HEK293 (cell line): ENCODE data around the gene VSTM2B.

Source experiments
- CTCF ChIA-PET: fragments of 350-600 bp; formaldehyde crosslinking; extraction: SDS; loops from one replicate; lab custom pipeline; 2021; ENCODE audit warnings: antibody characterized with exemption; lab: Yijun Ruan, JAX
- POLR2A ChIA-PET: fragments of 300-600 bp; formaldehyde crosslinking; extraction: SDS; loops from one replicate; lab custom pipeline; 2020; ENCODE audit warnings: antibody characterized with exemption, inconsistent platforms; lab: Yijun Ruan, JAX
- H3K27ac ChIP-seq: fragments of 200-500 bp; sonication (Bioruptor generic); 2 replicates; pipeline ENCODE4 v1.5.1; 2014; ENCODE audit warnings: low read depth, low read length, control low read depth, inconsistent platforms; ENCODE audit errors: extremely low read depth
- H3K36me3 ChIP-seq, 2 experiments: fragments of 200-500 bp in 1 of 2; sonication (Bioruptor generic) in 1 of 2; 1 replicate in 1 of 2; 2 replicates in 1 of 2; pipeline ENCODE4 v1.5.1; 2014 to 2017; ENCODE audit warnings: inconsistent platforms in 2 of 2, low read length in 2 of 2; ENCODE audit not compliant: control insufficient read depth in 2 of 2, insufficient read depth in 1 of 2
- H3K4me1 ChIP-seq: fragments of 200-500 bp; sonication (Bioruptor generic); 2 replicates; pipeline ENCODE4 v1.5.1; 2014; ENCODE audit warnings: mild to moderate bottlenecking, low read length, inconsistent platforms; ENCODE audit not compliant: control insufficient read depth, insufficient read depth
- H3K4me3 ChIP-seq: 2 replicates; pipeline ENCODE4 v1.5.1; 2011; ENCODE audit warnings: low read depth, mild to moderate bottlenecking, control low read depth, low read length, moderate library complexity
- H3K9me3 ChIP-seq: fragments of 200-500 bp; sonication (Bioruptor generic); 2 replicates; pipeline ENCODE4 v1.5.1; 2014; ENCODE audit warnings: low read depth, low read length, inconsistent platforms; ENCODE audit not compliant: control insufficient read depth, insufficient read depth
- BCL11B ChIP-seq: fragments of 450-650 bp; formaldehyde crosslinking; IDR thresholded peaks from 2 replicates; pipeline ENCODE4 v1.5.1; 2016; ENCODE audit warnings: low read depth, missing biosample characterization, missing genetic modification characterization
- HOXA7 ChIP-seq: sonication (generic); formaldehyde crosslinking; IDR thresholded peaks from 2 replicates; pipeline ENCODE4 v1.8.1; 2022; ENCODE audit warnings: missing genetic modification reagents, borderline replicate concordance
- IKZF3 ChIP-seq: fragments of 450-650 bp; IDR thresholded peaks from 2 replicates; pipeline ENCODE4 v1.5.0; 2018; ENCODE audit warnings: missing biosample characterization, mild to moderate bottlenecking, missing genetic modification characterization, moderate library complexity
- SALL2 ChIP-seq: fragments of 450-650 bp; formaldehyde crosslinking; IDR thresholded peaks from 2 replicates; pipeline ENCODE4 v1.5.0; 2017; ENCODE audit warnings: missing biosample characterization, mild to moderate bottlenecking, missing genetic modification characterization, borderline replicate concordance
- SP2 ChIP-seq: fragments of 450-650 bp; formaldehyde crosslinking; IDR thresholded peaks from 2 replicates; pipeline ENCODE4 v1.5.1; 2016; ENCODE audit warnings: missing biosample characterization, missing genetic modification characterization
- SP3 ChIP-seq: fragments of 450-650 bp; formaldehyde crosslinking; IDR thresholded peaks from 2 replicates; pipeline ENCODE4 v1.5.1; 2016; ENCODE audit warnings: missing biosample characterization, missing genetic modification characterization
- ZBTB21 ChIP-seq: fragments of 450-650 bp; formaldehyde crosslinking; IDR thresholded peaks from 2 replicates; pipeline ENCODE4 v1.5.1; 2017; ENCODE audit warnings: missing biosample characterization, missing genetic modification characterization
- ZIC2 ChIP-seq: fragments of 450-650 bp; formaldehyde crosslinking; IDR thresholded peaks from 2 replicates; pipeline ENCODE4 v1.5.1; 2016; ENCODE audit warnings: missing biosample characterization, missing genetic modification characterization
- ZNF302 ChIP-seq: fragments of 450-650 bp; formaldehyde crosslinking; IDR thresholded peaks from 2 replicates; pipeline ENCODE4 v1.5.1; 2016; ENCODE audit warnings: missing biosample characterization, missing genetic modification characterization, low read depth
- ZNF37A ChIP-seq: fragments of 450-650 bp; IDR thresholded peaks from 2 replicates; pipeline ENCODE4 v1.5.1; 2018; ENCODE audit warnings: missing biosample characterization, missing genetic modification characterization
- ZNF416 ChIP-seq: fragments of 450-650 bp; formaldehyde crosslinking; IDR thresholded peaks from 2 replicates; pipeline ENCODE4 v1.5.1; 2016; ENCODE audit warnings: missing biosample characterization, missing genetic modification characterization
- ZNF510 ChIP-seq: fragments of 450-650 bp; formaldehyde crosslinking; IDR thresholded peaks from 2 replicates; pipeline ENCODE4 v1.5.1; 2018; ENCODE audit warnings: mild to moderate bottlenecking, missing genetic modification characterization, missing biosample characterization; ENCODE audit not compliant: insufficient replicate concordance
- ZNF623 ChIP-seq: fragments of 450-650 bp; formaldehyde crosslinking; IDR thresholded peaks from 2 replicates; pipeline ENCODE4 v1.5.1; 2016; ENCODE audit warnings: missing biosample characterization, missing genetic modification characterization
- ZNF629 ChIP-seq: fragments of 450-650 bp; formaldehyde crosslinking; IDR thresholded peaks from 2 replicates; pipeline ENCODE4 v1.5.1; 2017; ENCODE audit warnings: missing biosample characterization, missing genetic modification characterization
- ZNF645 ChIP-seq: fragments of 450-650 bp; formaldehyde crosslinking; IDR thresholded peaks from 2 replicates; pipeline ENCODE4; 2016; ENCODE audit warnings: missing biosample characterization, missing genetic modification characterization
- ZNF658 ChIP-seq: fragments of 450-650 bp; formaldehyde crosslinking; IDR thresholded peaks from 2 replicates; pipeline ENCODE4; 2016; ENCODE audit warnings: missing biosample characterization, missing genetic modification characterization
- ZNF670 ChIP-seq: fragments of 450-650 bp; formaldehyde crosslinking; IDR thresholded peaks from 2 replicates; pipeline ENCODE4 v1.5.1; 2016; ENCODE audit warnings: missing biosample characterization, missing genetic modification characterization, low read depth
- ZNF792 ChIP-seq: fragments of 450-650 bp; formaldehyde crosslinking; IDR thresholded peaks from 2 replicates; pipeline ENCODE4 v1.5.1; 2016; ENCODE audit warnings: missing biosample characterization, missing genetic modification characterization
- ZNF837 ChIP-seq: fragments of 450-650 bp; formaldehyde crosslinking; IDR thresholded peaks from 2 replicates; pipeline ENCODE4 v1.5.1; 2016; ENCODE audit warnings: missing biosample characterization, missing genetic modification characterization
- TF ChIP-seq, protein P1 (sequence below): fragments of 450-650 bp; formaldehyde crosslinking; IDR thresholded peaks from 2 replicates; pipeline ENCODE4 v1.5.1; 2016; ENCODE audit warnings: missing biosample characterization, missing genetic modification characterization
- TF ChIP-seq, protein P2 (sequence below): fragments of 450-650 bp; formaldehyde crosslinking; IDR thresholded peaks from 2 replicates; pipeline ENCODE4 v1.5.1; 2016; ENCODE audit warnings: missing biosample characterization, missing genetic modification characterization

Gene VSTM2B

DNA sequence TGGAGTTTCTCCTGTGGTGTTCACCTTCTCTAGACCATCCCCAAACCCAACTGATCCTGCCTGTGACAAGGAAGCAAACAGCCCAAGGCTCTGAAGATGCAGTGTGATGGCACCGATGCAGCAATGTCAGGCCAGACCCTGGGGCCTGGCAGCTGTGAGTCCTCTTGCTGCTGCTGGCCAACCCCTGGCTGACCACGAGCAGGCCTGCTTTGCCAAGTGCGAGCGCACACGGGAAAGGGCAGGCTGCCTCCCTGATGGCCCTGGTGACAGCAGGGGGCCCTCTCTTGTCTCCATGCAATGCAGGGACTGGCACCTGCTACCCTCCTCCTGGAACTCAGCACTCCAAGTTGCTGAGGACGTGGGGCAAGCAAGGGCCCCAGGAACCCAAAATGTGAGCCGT lies 5.4 kb upstream of the VSTM2B start:
- ChIA-PET CTCF (interaction anchor here (3.3 kb wide), 1 partner anchor 41 kb away, joined by 14 read pairs; no protein-coding TSS in a partner anchor), POLR2A (no interaction called here)
- H3K4me1 ChIP-seq: peaks cover 6% of the 10 kb centered on the region
- H3K9me3 ChIP-seq: no peaks in the 10 kb centered on the region
- no peak overlapping the region for H3K4me3 ChIP-seq
- no peak overlapping the region for H3K27ac ChIP-seq
- TF ChIP-seq SALL2 (tag by site-specific recombination): no peak
- TF ChIP-seq, protein P1, sequence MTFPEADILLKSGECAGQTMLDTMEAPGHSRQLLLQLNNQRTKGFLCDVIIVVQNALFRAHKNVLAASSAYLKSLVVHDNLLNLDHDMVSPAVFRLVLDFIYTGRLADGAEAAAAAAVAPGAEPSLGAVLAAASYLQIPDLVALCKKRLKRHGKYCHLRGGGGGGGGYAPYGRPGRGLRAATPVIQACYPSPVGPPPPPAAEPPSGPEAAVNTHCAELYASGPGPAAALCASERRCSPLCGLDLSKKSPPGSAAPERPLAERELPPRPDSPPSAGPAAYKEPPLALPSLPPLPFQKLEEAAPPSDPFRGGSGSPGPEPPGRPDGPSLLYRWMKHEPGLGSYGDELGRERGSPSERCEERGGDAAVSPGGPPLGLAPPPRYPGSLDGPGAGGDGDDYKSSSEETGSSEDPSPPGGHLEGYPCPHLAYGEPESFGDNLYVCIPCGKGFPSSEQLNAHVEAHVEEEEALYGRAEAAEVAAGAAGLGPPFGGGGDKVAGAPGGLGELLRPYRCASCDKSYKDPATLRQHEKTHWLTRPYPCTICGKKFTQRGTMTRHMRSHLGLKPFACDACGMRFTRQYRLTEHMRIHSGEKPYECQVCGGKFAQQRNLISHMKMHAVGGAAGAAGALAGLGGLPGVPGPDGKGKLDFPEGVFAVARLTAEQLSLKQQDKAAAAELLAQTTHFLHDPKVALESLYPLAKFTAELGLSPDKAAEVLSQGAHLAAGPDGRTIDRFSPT (tag by site-specific recombination): no peak
- TF ChIP-seq, protein P2, sequence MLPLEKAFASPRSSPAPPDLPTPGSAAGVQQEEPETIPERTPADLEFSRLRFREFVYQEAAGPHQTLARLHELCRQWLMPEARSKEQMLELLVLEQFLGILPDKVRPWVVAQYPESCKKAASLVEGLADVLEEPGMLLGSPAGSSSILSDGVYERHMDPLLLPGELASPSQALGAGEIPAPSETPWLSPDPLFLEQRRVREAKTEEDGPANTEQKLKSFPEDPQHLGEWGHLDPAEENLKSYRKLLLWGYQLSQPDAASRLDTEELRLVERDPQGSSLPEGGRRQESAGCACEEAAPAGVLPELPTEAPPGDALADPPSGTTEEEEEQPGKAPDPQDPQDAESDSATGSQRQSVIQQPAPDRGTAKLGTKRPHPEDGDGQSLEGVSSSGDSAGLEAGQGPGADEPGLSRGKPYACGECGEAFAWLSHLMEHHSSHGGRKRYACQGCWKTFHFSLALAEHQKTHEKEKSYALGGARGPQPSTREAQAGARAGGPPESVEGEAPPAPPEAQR (tag by site-specific recombination): no peak
- no peak for TF ChIP-seq ZNF302 (tag by site-specific recombination)
- TF ChIP-seq IKZF3 (tag by site-specific recombination): no peak
- no peak for TF ChIP-seq ZNF645
- TF ChIP-seq ZNF670 (tag by site-specific recombination): no peak
- no peak for TF ChIP-seq ZNF510 (tag by site-specific recombination)
- TF ChIP-seq BCL11B: no peak
- TF ChIP-seq SP3 (tag by site-specific recombination): no peak
- TF ChIP-seq, all 188 proteins: peak for 0
- H3K36me3 ChIP-seq: no peaks in the 10 kb centered on the region

- no peaks in the 10 kb centered on the region for H3K9me3 ChIP-seq
- ChIA-PET CTCF (interaction anchor here (0.6 to 3.5 kb wide), 8 partner anchors 10 to 357 kb away, joined by 3 to 17 read pairs (median 4); no protein-coding TSS in a partner anchor), POLR2A (no interaction called here)
- no peak overlapping the region for H3K4me3 ChIP-seq
- peaks cover 14% of the 10 kb centered on the region for H3K4me1 ChIP-seq
- TF ChIP-seq ZIC2 (tag by site-specific recombination) (peak; percentile 94), HOXA7 (no peak)
- H3K36me3 ChIP-seq: no peaks in the 10 kb centered on the region
- H3K27ac ChIP-seq: no peak overlapping the region
These were observed 4.3 kb upstream of the VSTM2B start for GRCh38 chr19:29521291-29522075.

GRCh38 chr19:29523568-29523967 lies 2.2 kb upstream of the VSTM2B start:
- no peaks in the 10 kb centered on the region for H3K9me3 ChIP-seq
- no peaks in the 10 kb centered on the region for H3K36me3 ChIP-seq
- H3K4me1 ChIP-seq: peaks cover 31% of the 10 kb centered on the region
- CTCF ChIA-PET: interaction anchor here (0.6 to 3.5 kb wide), 7 partner anchors 8 to 1040 kb away, joined by 3 to 17 read pairs (median 4); no protein-coding TSS in a partner anchor
- TF ChIP-seq ZNF837 (tag by site-specific recombination) (no peak), ZNF645 (0 out of 2 replicates have a peak, but pooled peaks have one; percentile 61), ZNF623 (tag by site-specific recombination) (peak; percentile 98), ZNF792 (no peak), SP2 (tag by site-specific recombination) (no peak), ZNF416 (tag by site-specific recombination) (no peak), ZBTB21 (0 out of 2 replicates have a peak, but pooled peaks have one; percentile 11), ZNF37A (tag by site-specific recombination) (no peak), ZNF658 (tag by site-specific recombination) (no peak), ZNF629 (tag by site-specific recombination) (no peak)
- TF ChIP-seq, all 188 proteins: peak for 3
- H3K4me3 ChIP-seq: no peak overlapping the region
- no peak overlapping the region for H3K27ac ChIP-seq
- POLR2A ChIA-PET: no interaction called here
